Smooth muscle cell (in vitro differentiated cells): Measurements from ENCODE around the gene CASP2. TPM values are rescaled to one million over a fixed set of nuclear protein-coding genes. Genes with fewer than 3 reads are reported as not detected.

Experiments
- DNase-seq: peaks from one replicate; lab custom pipeline; 2025; ENCODE audit not compliant: unreplicated experiment; lab: John Stamatoyannopoulos, UW
- H2AFZ ChIP-seq: fragments of 200-600 bp; sonication (generic); 2 replicates; pipeline ENCODE4 v1.6.0; 2016; ENCODE audit warnings: antibody characterized with exemption, low read depth, mild to moderate bottlenecking
- H3F3A ChIP-seq: fragments of 200-600 bp; sonication (generic); 2 replicates; pipeline ENCODE4 v1.6.0; 2017; ENCODE audit warnings: antibody characterized with exemption, low read depth
- H3K27ac ChIP-seq: fragments of 200-600 bp; sonication (generic); 2 replicates; pipeline ENCODE4 v1.5.1; 2016; ENCODE audit warnings: low read depth, mild to moderate bottlenecking
- H3K27me3 ChIP-seq: fragments of 200-600 bp; sonication (generic); 2 replicates; pipeline ENCODE4 v1.6.1; 2016; ENCODE audit warnings: low read depth, mild to moderate bottlenecking
- H3K36me3 ChIP-seq: fragments of 200-600 bp; sonication (generic); 2 replicates; pipeline ENCODE4 v1.5.1; 2016; ENCODE audit warnings: low read depth
- H3K4me1 ChIP-seq: fragments of 200-600 bp; sonication (generic); 2 replicates; pipeline ENCODE4 v1.5.1; 2016; ENCODE audit warnings: low read depth
- H3K4me2 ChIP-seq: fragments of 200-600 bp; sonication (generic); 2 replicates; pipeline ENCODE4 v1.6.0; 2016; ENCODE audit warnings: mild to moderate bottlenecking
- H3K4me3 ChIP-seq: fragments of 200-600 bp; sonication (generic); 2 replicates; pipeline ENCODE4 v1.5.1; 2016; ENCODE audit warnings: mild to moderate bottlenecking
- H3K79me2 ChIP-seq: fragments of 200-600 bp; sonication (generic); 2 replicates; pipeline ENCODE4 v1.6.0; 2016; ENCODE audit warnings: low read depth, mild to moderate bottlenecking
- H3K9ac ChIP-seq: fragments of 200-600 bp; sonication (generic); 2 replicates; pipeline ENCODE4 v1.6.0; 2016; ENCODE audit warnings: low read depth
- H3K9me3 ChIP-seq: fragments of 200-600 bp; sonication (generic); replicated peaks from 2 replicates; pipeline ENCODE4 v1.5.1; 2016; ENCODE audit warnings: low read depth
- H4K20me1 ChIP-seq: fragments of 200-600 bp; sonication (generic); 2 replicates; pipeline ENCODE4 v1.6.0; 2016; ENCODE audit warnings: low read depth
- CTCF ChIP-seq: fragments of 200-600 bp; sonication (generic); IDR thresholded peaks from 2 replicates; pipeline ENCODE4 v1.5.1; 2017; ENCODE audit warnings: borderline replicate concordance, mild to moderate bottlenecking, antibody characterized with exemption; ENCODE audit not compliant: insufficient read depth, poor library complexity, severe bottlenecking
- WGBS: methylation state at CpG from one replicate; pipeline ENCODE4 v1.1.7; 2016; ENCODE audit warnings: low lambda C conversion rate; 5-methylcytosine and 5-hydroxymethylcytosine counted together
- polyA plus RNA-seq: library from polyadenylated mRNA; unstranded; fragments of >200 nt; fragmentation: Nextera tagmentation; extraction: Ambion mirVana; gene quantifications from 2 replicates; pipeline ENCODE4 v1.2.1, GENCODE V29; 2016
- total RNA-seq: library from RNA; depleted of rRNA; stranded (reverse); fragments of >200 nt; gene quantifications from 2 replicates; pipeline ENCODE4 v1.2.3, GENCODE V29; 2014

The CASP2 gene
- total and polyA plus RNA-seq, 2 experiments from 2014 or later: 8.1 to 22.0 TPM

GRCh38 chr7:143329471-143330170, 41.5 kb downstream of the CASP2 start:
- 92% methylated on average over 10 of the region's 10 CpGs for WGBS
- no peak overlapping the region for H3K27ac ChIP-seq
- H3K4me2 ChIP-seq: no peak overlapping the region
- no peaks in the 10 kb centered on the region for H4K20me1 ChIP-seq
- no peaks in the 10 kb centered on the region for H3K27me3 ChIP-seq
- no peaks in the 10 kb centered on the region for H3K36me3 ChIP-seq
- no peaks in the 10 kb centered on the region for H3K4me1 ChIP-seq
- H3F3A ChIP-seq: no peaks in the 10 kb centered on the region
- no peak for DNase-seq
- no peak overlapping the region for H2AFZ ChIP-seq
- no peak overlapping the region for H3K9ac ChIP-seq
- H3K9me3 ChIP-seq: no peaks in the 10 kb centered on the region
- no peaks in the 10 kb centered on the region for H3K79me2 ChIP-seq
- TF ChIP-seq CTCF: no peak
- H3K4me3 ChIP-seq: no peak overlapping the region

GRCh38 chr7:143331179-143331801, 43.1 kb downstream of the CASP2 start:
- no peaks in the 10 kb centered on the region for H3K36me3 ChIP-seq
- DNase-seq: no peak
- no peaks in the 10 kb centered on the region for H3K4me1 ChIP-seq
- WGBS: 76% methylated on average over 8 of the region's 8 CpGs
- no peaks in the 10 kb centered on the region for H4K20me1 ChIP-seq
- no peak overlapping the region for H3K9ac ChIP-seq
- H3K4me2 ChIP-seq: no peak overlapping the region
- H2AFZ ChIP-seq: no peak overlapping the region
- no peaks in the 10 kb centered on the region for H3K9me3 ChIP-seq
- no peak overlapping the region for H3K27ac ChIP-seq
- no peaks in the 10 kb centered on the region for H3K27me3 ChIP-seq
- H3K4me3 ChIP-seq: no peak overlapping the region
- H3F3A ChIP-seq: no peaks in the 10 kb centered on the region
- H3K79me2 ChIP-seq: no peaks in the 10 kb centered on the region
- no peak for TF ChIP-seq CTCF

GRCh38 chr7:143334244-143334643, 46.1 kb downstream of the CASP2 start:
- no peak for DNase-seq

More at GRCh38 chr7:143334244-143334643, 46.1 kb downstream of the CASP2 start:
- 53% methylated on average over 1 of the region's 1 CpG for WGBS
- H3K4me2 ChIP-seq: no peak overlapping the region
- no peaks in the 10 kb centered on the region for H3F3A ChIP-seq
- no peak overlapping the region for H2AFZ ChIP-seq
- H3K4me1 ChIP-seq: no peaks in the 10 kb centered on the region
- peaks cover 9% of the 10 kb centered on the region for H3K27me3 ChIP-seq
- no peaks in the 10 kb centered on the region for H4K20me1 ChIP-seq
- TF ChIP-seq CTCF: no peak
- H3K79me2 ChIP-seq: no peaks in the 10 kb centered on the region
- H3K9ac ChIP-seq: no peak overlapping the region
- H3K4me3 ChIP-seq: no peak overlapping the region
- H3K9me3 ChIP-seq: no peaks in the 10 kb centered on the region
- no peaks in the 10 kb centered on the region for H3K36me3 ChIP-seq
- H3K27ac ChIP-seq: no peak overlapping the region
